Measurements from ENCODE around the gene NOTCH3.

NOTCH3 gene

DNA sequence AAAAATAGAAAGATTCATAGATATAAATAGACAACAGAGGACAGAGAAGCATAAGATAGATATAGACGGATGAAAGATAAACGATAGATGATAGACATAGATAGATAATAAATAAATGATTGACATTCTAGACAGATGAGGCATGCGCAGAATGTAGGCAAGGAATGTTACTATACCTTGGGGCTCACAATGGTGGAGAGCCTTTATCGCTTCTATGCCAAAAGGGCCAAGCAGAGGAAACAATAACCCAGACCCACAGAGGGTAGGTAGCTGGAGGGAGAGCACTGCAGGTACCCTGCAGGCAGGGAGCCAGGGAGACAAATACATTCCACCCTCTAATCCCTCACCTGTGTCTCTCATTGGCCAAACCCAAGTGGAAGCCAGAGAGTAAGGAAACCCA is 44.4 kb downstream of the NOTCH3 start:
- 100% methylated on average over 2 of the region's 4 CpGs; no CpG with 5 or more reads in 1 of the 2 donors for WGBS, 2 donors (ENCODE audit: extremely low coverage in 2 of 2, insufficient read length in 2 of 2, insufficient replicate concordance in 1 of 2)
- no peak overlapping the region for H2AFZ ChIP-seq (ENCODE audit: low read length)
- no peak overlapping the region for H3K9ac ChIP-seq (ENCODE audit: low read depth, low read length, poor library complexity)
- H3K9me3 ChIP-seq (replicated peaks in 1 of 2; ENCODE audit: control insufficient read depth in 2 of 2, insufficient read depth in 1 of 2, low read depth in 1 of 2, low read length in 2 of 2) = peaks cover 4 to 16% of the 10 kb centered on the region in 2 donors
- H2BK12ac ChIP-seq (ENCODE audit: low read length) = no peak overlapping the region
- no peak overlapping the region for H3K27ac ChIP-seq (replicated peaks; ENCODE audit: low read length)
- H4K8ac ChIP-seq (ENCODE audit: low read depth, low read length) = no peak overlapping the region
- H3K79me1 ChIP-seq (ENCODE audit: low read depth, low read length) = no peaks in the 10 kb centered on the region
- H3K18ac ChIP-seq (ENCODE audit: low read length) = no peak overlapping the region
- H2BK15ac ChIP-seq (ENCODE audit: low read length) = no peak overlapping the region
- no peaks in the 10 kb centered on the region for H3K27me3 ChIP-seq (ENCODE audit: control insufficient read depth in 3 of 3, insufficient read depth in 3 of 3, low read depth in 1 of 3, low read length in 3 of 3)
- no peak for DNase-seq (ENCODE audit: low spot score)
- H3K4me3 ChIP-seq (ENCODE audit: low read length in 2 of 2) = no peak overlapping the region
- H2BK120ac ChIP-seq (ENCODE audit: low read depth, low read length) = no peak overlapping the region
- peaks cover 12 to 21% of the 10 kb centered on the region in 2 donors for H3K36me3 ChIP-seq (replicated peaks in 1 of 2; ENCODE audit: control insufficient read depth in 2 of 2, insufficient read depth in 2 of 2, low read length in 2 of 2)
- H3K14ac ChIP-seq (ENCODE audit: low read length) = no peak overlapping the region
- no peak overlapping the region for H3K4ac ChIP-seq (ENCODE audit: low read length)
- H4K91ac ChIP-seq (ENCODE audit: low read depth, low read length, poor library complexity) = no peak overlapping the region
- H3K4me1 ChIP-seq (ENCODE audit: control insufficient read depth in 2 of 2, insufficient read depth in 1 of 2, low read depth in 1 of 2, low read length in 2 of 2) = no peaks in the 10 kb centered on the region
- no peak overlapping the region for H3K4me2 ChIP-seq (ENCODE audit: insufficient read depth, low read length, poor library complexity, severe bottlenecking)
- no peak overlapping the region for H2BK5ac ChIP-seq (ENCODE audit: low read length)
- H3K23ac ChIP-seq (ENCODE audit: low read depth, low read length, poor library complexity) = no peak overlapping the region
- H2AK5ac ChIP-seq (ENCODE audit: low read depth, low read length) = no peak overlapping the region

GRCh38 chr19:15155296-15155695 is 45.5 kb downstream of the NOTCH3 start:
- Histone ChIP-seq H3K9ac (ENCODE audit: low read depth, low read length, poor library complexity) (no peak overlapping the region), H3K14ac (ENCODE audit: low read length) (no peak overlapping the region), H3K4me3 (ENCODE audit: low read length in 2 of 2) (no peak overlapping the region), H2BK15ac (ENCODE audit: low read length) (no peak overlapping the region), H3K23ac (ENCODE audit: low read depth, low read length, poor library complexity) (no peak overlapping the region), H3K18ac (ENCODE audit: low read length) (no peak overlapping the region), H2BK12ac (ENCODE audit: low read length) (no peak overlapping the region), H2BK5ac (ENCODE audit: low read length) (no peak overlapping the region), H3K79me1 (ENCODE audit: low read depth, low read length) (no peaks in the 10 kb centered on the region), H2AFZ (ENCODE audit: low read length) (no peak overlapping the region), H3K4ac (ENCODE audit: low read length) (no peak overlapping the region), H2AK5ac (ENCODE audit: low read depth, low read length) (no peak overlapping the region), H3K4me1 (ENCODE audit: control insufficient read depth in 2 of 2, insufficient read depth in 1 of 2, low read depth in 1 of 2, low read length in 2 of 2) (peaks cover 0 to 1% of the 10 kb centered on the region in 2 donors), H3K27ac (replicated peaks; ENCODE audit: low read length) (no peak overlapping the region), H3K9me3 (replicated peaks in 1 of 2; ENCODE audit: control insufficient read depth in 2 of 2, insufficient read depth in 1 of 2, low read depth in 1 of 2, low read length in 2 of 2) (peaks cover 4 to 10% of the 10 kb centered on the region in 2 donors), H3K36me3 (replicated peaks in 1 of 2; ENCODE audit: control insufficient read depth in 2 of 2, insufficient read depth in 2 of 2, low read length in 2 of 2) (peaks cover 5 to 12% of the 10 kb centered on the region in 2 donors), H2BK120ac (ENCODE audit: low read depth, low read length) (no peak overlapping the region), H4K8ac (ENCODE audit: low read depth, low read length) (no peak overlapping the region), H4K91ac (ENCODE audit: low read depth, low read length, poor library complexity) (no peak overlapping the region), H3K4me2 (ENCODE audit: insufficient read depth, low read length, poor library complexity, severe bottlenecking) (no peak overlapping the region), H3K27me3 (ENCODE audit: control insufficient read depth in 3 of 3, insufficient read depth in 3 of 3, low read depth in 1 of 3, low read length in 3 of 3) (no peaks in the 10 kb centered on the region)
- no peak for DNase-seq (ENCODE audit: low spot score)
- no CpG with 5 or more reads among the region's 5 CpGs for WGBS, 2 donors (ENCODE audit: extremely low coverage in 2 of 2, insufficient read length in 2 of 2, insufficient replicate concordance in 1 of 2)

- H3K14ac ChIP-seq (ENCODE audit: low read length) = no peak overlapping the region
- no peak overlapping the region for H4K91ac ChIP-seq (ENCODE audit: low read depth, low read length, poor library complexity)
- no peak overlapping the region for H2BK15ac ChIP-seq (ENCODE audit: low read length)
- no CpG with 5 or more reads among the region's 3 CpGs for WGBS, 2 donors (ENCODE audit: extremely low coverage in 2 of 2, insufficient read length in 2 of 2, insufficient replicate concordance in 1 of 2)
- no peak overlapping the region for H2AFZ ChIP-seq (ENCODE audit: low read length)
- no peak overlapping the region for H2BK12ac ChIP-seq (ENCODE audit: low read length)
- H3K4me2 ChIP-seq (ENCODE audit: insufficient read depth, low read length, poor library complexity, severe bottlenecking) = no peak overlapping the region
- H3K27me3 ChIP-seq (ENCODE audit: control insufficient read depth in 3 of 3, insufficient read depth in 3 of 3, low read depth in 1 of 3, low read length in 3 of 3) = no peaks in the 10 kb centered on the region
- H3K9ac ChIP-seq (ENCODE audit: low read depth, low read length, poor library complexity) = no peak overlapping the region
- no peak overlapping the region for H2BK120ac ChIP-seq (ENCODE audit: low read depth, low read length)
- H3K4me3 ChIP-seq (ENCODE audit: low read length in 2 of 2) = no peak overlapping the region
- peaks cover 0 to 1% of the 10 kb centered on the region in 2 donors for H3K4me1 ChIP-seq (ENCODE audit: control insufficient read depth in 2 of 2, insufficient read depth in 1 of 2, low read depth in 1 of 2, low read length in 2 of 2)
- no peak overlapping the region for H4K8ac ChIP-seq (ENCODE audit: low read depth, low read length)
- no peak overlapping the region for H3K18ac ChIP-seq (ENCODE audit: low read length)
- H3K4ac ChIP-seq (ENCODE audit: low read length) = no peak overlapping the region
- no peak overlapping the region for H2AK5ac ChIP-seq (ENCODE audit: low read depth, low read length)
- H3K79me1 ChIP-seq (ENCODE audit: low read depth, low read length) = no peaks in the 10 kb centered on the region
- DNase-seq (ENCODE audit: low spot score) = no peak
- H2BK5ac ChIP-seq (ENCODE audit: low read length) = no peak overlapping the region
- peaks cover 2 to 4% of the 10 kb centered on the region in 2 donors for H3K9me3 ChIP-seq (replicated peaks in 1 of 2; ENCODE audit: control insufficient read depth in 2 of 2, insufficient read depth in 1 of 2, low read depth in 1 of 2, low read length in 2 of 2)
- peaks cover 0 to under 1% of the 10 kb centered on the region in 2 donors for H3K36me3 ChIP-seq (replicated peaks in 1 of 2; ENCODE audit: control insufficient read depth in 2 of 2, insufficient read depth in 2 of 2, low read length in 2 of 2)
- H3K27ac ChIP-seq (replicated peaks; ENCODE audit: low read length) = no peak overlapping the region
- H3K23ac ChIP-seq (ENCODE audit: low read depth, low read length, poor library complexity) = no peak overlapping the region
These were observed 46.7 kb downstream of the NOTCH3 start for GRCh38 chr19:15154002-15154612.

DNA sequence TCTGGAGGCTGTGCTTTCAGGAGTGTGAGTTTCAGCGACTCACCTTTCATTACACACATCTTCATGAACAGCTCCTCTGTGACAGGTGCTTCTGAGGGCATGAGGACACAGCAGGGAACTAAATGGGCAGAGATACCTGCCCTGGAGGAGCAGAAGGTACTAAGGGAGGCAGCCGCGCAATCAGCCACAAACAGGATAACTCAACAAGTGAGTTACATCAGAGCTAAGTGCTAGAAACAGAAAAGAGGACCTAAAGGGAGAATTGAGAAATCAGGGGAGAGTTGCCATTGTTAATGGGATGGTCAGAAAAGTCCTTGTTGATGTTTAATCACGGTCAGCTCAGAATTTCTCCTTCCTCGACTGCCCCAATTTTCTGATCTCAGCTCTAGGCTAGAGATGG is 51.1 kb downstream of the NOTCH3 start:
- no peak overlapping the region for H2AK5ac ChIP-seq (ENCODE audit: low read depth, low read length)
- H2BK15ac ChIP-seq (ENCODE audit: low read length) = peak overlapping the region; percentile 63
- no peak overlapping the region for H2AFZ ChIP-seq (ENCODE audit: low read length)
- H3K79me1 ChIP-seq (ENCODE audit: low read depth, low read length) = no peaks in the 10 kb centered on the region
- no peak overlapping the region for H3K27ac ChIP-seq (replicated peaks; ENCODE audit: low read length)
- no peaks in the 10 kb centered on the region for H3K36me3 ChIP-seq (replicated peaks in 1 of 2; ENCODE audit: control insufficient read depth in 2 of 2, insufficient read depth in 2 of 2, low read length in 2 of 2)
- DNase-seq (ENCODE audit: low spot score) = no peak
- peaks cover 0 to 1% of the 10 kb centered on the region in 2 donors for H3K4me1 ChIP-seq (ENCODE audit: control insufficient read depth in 2 of 2, insufficient read depth in 1 of 2, low read depth in 1 of 2, low read length in 2 of 2)
- H3K18ac ChIP-seq (ENCODE audit: low read length) = no peak overlapping the region
- no peak overlapping the region for H2BK120ac ChIP-seq (ENCODE audit: low read depth, low read length)
- no peak overlapping the region for H3K4ac ChIP-seq (ENCODE audit: low read length)
- no peak overlapping the region for H3K4me2 ChIP-seq (ENCODE audit: insufficient read depth, low read length, poor library complexity, severe bottlenecking)
- no peak overlapping the region for H2BK5ac ChIP-seq (ENCODE audit: low read length)
- no peak overlapping the region for H3K4me3 ChIP-seq (ENCODE audit: low read length in 2 of 2)
- peaks cover 0 to 9% (median 0%) of the 10 kb centered on the region in 3 experiments for H3K27me3 ChIP-seq (ENCODE audit: control insufficient read depth in 3 of 3, insufficient read depth in 3 of 3, low read depth in 1 of 3, low read length in 3 of 3)
- no peak overlapping the region for H3K14ac ChIP-seq (ENCODE audit: low read length)
- no peak overlapping the region for H4K91ac ChIP-seq (ENCODE audit: low read depth, low read length, poor library complexity)
- no peak overlapping the region for H2BK12ac ChIP-seq (ENCODE audit: low read length)
- no peak overlapping the region for H4K8ac ChIP-seq (ENCODE audit: low read depth, low read length)
- H3K9ac ChIP-seq (ENCODE audit: low read depth, low read length, poor library complexity) = no peak overlapping the region
- no CpG with 5 or more reads among the region's 5 CpGs for WGBS, 2 donors (ENCODE audit: extremely low coverage in 2 of 2, insufficient read length in 2 of 2, insufficient replicate concordance in 1 of 2)
- peaks cover 0 to 4% of the 10 kb centered on the region in 2 donors for H3K9me3 ChIP-seq (replicated peaks in 1 of 2; ENCODE audit: control insufficient read depth in 2 of 2, insufficient read depth in 1 of 2, low read depth in 1 of 2, low read length in 2 of 2)
- peak overlapping the region; percentile 31 for H3K23ac ChIP-seq (ENCODE audit: low read depth, low read length, poor library complexity)
